SK-N-SH (cell line): ENCODE measurements around the gene TMEM176A. TPM values are rescaled to one million over a fixed set of nuclear protein-coding genes. Genes with fewer than 3 reads are reported as not detected.

Experiments used
- CTCF ChIA-PET: fragments of 300-600, 350-600 bp; formaldehyde crosslinking; extraction: SDS; loops from one replicate; lab custom pipeline; 2021; lab: Yijun Ruan, JAX
- POLR2A ChIA-PET: fragments of 350-600 bp; sonication (Branson Sonifier 250); formaldehyde crosslinking; extraction: SDS; loops from one replicate; lab custom pipeline; 2020; ENCODE audit warnings: antibody characterized with exemption, inconsistent platforms; lab: Yijun Ruan, JAX
- DNase-seq: peaks from one replicate; pipeline ENCODE4 v3.0.0; 2012
- H2AFZ ChIP-seq: fragments of 200-600 bp; sonication (generic); 2 replicates; pipeline ENCODE4 v1.8.1; 2016; ENCODE audit warnings: antibody characterized with exemption, mild to moderate bottlenecking, low read depth
- H3F3A ChIP-seq: fragments of 200-600 bp; sonication (generic); replicated peaks from 2 replicates; pipeline ENCODE3; 2016; ENCODE audit warnings: antibody characterized with exemption, mild to moderate bottlenecking; ENCODE audit not compliant: insufficient read depth
- H3K27ac ChIP-seq, 2 experiments: fragments of 200-500 bp in 1 of 2; fragments of 200-600 bp in 1 of 2; sonication (Bioruptor generic) in 1 of 2; sonication (generic), shearing (Covaris generic) in 1 of 2; 2 replicates each; pipeline versions ENCODE4 v1.5.1 to v1.6.1; 2014 to 2016; ENCODE audit warnings: low read depth in 2 of 2, inconsistent platforms in 1 of 2, low read length in 1 of 2, mild to moderate bottlenecking in 1 of 2, mixed read lengths in 1 of 2
- H3K27me3 ChIP-seq: fragments of 200-600 bp; sonication (generic), shearing (Covaris generic); 2 replicates; pipeline ENCODE4 v1.6.1; 2016; ENCODE audit warnings: mixed run types; ENCODE audit not compliant: insufficient read depth
- H3K36me3 ChIP-seq, 2 experiments: fragments of 200-500 bp in 1 of 2; fragments of 200-600 bp in 1 of 2; sonication (Bioruptor generic) in 1 of 2; sonication (generic) in 1 of 2; replicated peaks in 1 of 2; 2 replicates each; pipeline versions ENCODE3 to v1.5.1; 2014 to 2016; ENCODE audit warnings: low read length in 1 of 2, mild to moderate bottlenecking in 1 of 2; ENCODE audit not compliant: insufficient read depth in 2 of 2, control insufficient read depth in 1 of 2
- H3K4me1 ChIP-seq, 2 experiments: fragments of 200-500 bp in 1 of 2; fragments of 200-600 bp in 1 of 2; sonication (Bioruptor generic) in 1 of 2; sonication (generic), shearing (Covaris generic) in 1 of 2; 2 replicates each; pipeline versions ENCODE4 v1.5.1 to v1.6.1; 2014 to 2016; ENCODE audit warnings: low read depth in 1 of 2, low read length in 1 of 2, mixed run types in 1 of 2; ENCODE audit not compliant: insufficient read depth in 2 of 2, control insufficient read depth in 1 of 2
- H3K4me2 ChIP-seq: fragments of 200-600 bp; sonication (generic), shearing (Covaris generic); 2 replicates; pipeline ENCODE4 v1.6.1; 2017; ENCODE audit warnings: mixed run types
- H3K4me3 ChIP-seq, 2 experiments: fragments of 200-500 bp in 1 of 2; fragments of 200-600 bp in 1 of 2; sonication (Bioruptor generic) in 1 of 2; sonication (generic), shearing (Covaris generic) in 1 of 2; 2 replicates each; pipeline versions ENCODE4 v1.5.1 to v1.8.1; 2014 to 2016; ENCODE audit warnings: low read depth in 2 of 2, inconsistent platforms in 1 of 2, low read length in 1 of 2, mild to moderate bottlenecking in 1 of 2, mixed read lengths in 1 of 2, moderate library complexity in 1 of 2
- H3K79me2 ChIP-seq: fragments of 200-600 bp; sonication (generic); 2 replicates; pipeline ENCODE4 v1.8.1; 2017; ENCODE audit warnings: mild to moderate bottlenecking; ENCODE audit not compliant: insufficient read depth
- H3K9ac ChIP-seq: fragments of 200-600 bp; sonication (generic); 2 replicates; pipeline ENCODE4 v1.6.1; 2017; ENCODE audit warnings: mixed run types
- H3K9me2 ChIP-seq: fragments of 200-600 bp; sonication (generic); 2 replicates; pipeline ENCODE4 v1.6.1; 2017; ENCODE audit warnings: mixed run types
- H3K9me3 ChIP-seq: fragments of 200-600 bp; sonication (generic); 2 replicates; pipeline ENCODE4 v1.6.1; 2017; ENCODE audit warnings: mixed run types, mild to moderate bottlenecking, moderate library complexity
- H4K20me1 ChIP-seq: fragments of 200-600 bp; sonication (generic); 2 replicates; pipeline ENCODE4 v1.6.1; 2017; ENCODE audit warnings: mild to moderate bottlenecking, mixed run types; ENCODE audit not compliant: insufficient read depth
- CHD2 ChIP-seq: fragments of 150-350 bp; IDR thresholded peaks from 2 replicates; pipeline ENCODE4 v1.6.1; 2018; ENCODE audit warnings: low read length; ENCODE audit not compliant: partially characterized antibody
- CTCF ChIP-seq: fragments of 200-600 bp; sonication (generic); IDR thresholded peaks from 2 replicates; pipeline ENCODE4 v1.6.1; 2017; ENCODE audit warnings: antibody characterized with exemption, mild to moderate bottlenecking, moderate library complexity
- EP300 ChIP-seq, 2 experiments: IDR thresholded peaks; 2 replicates each; pipeline versions ENCODE4 v1.4.0 to v1.6.1; 2012; ENCODE audit warnings: borderline replicate concordance in 1 of 2, low read depth in 1 of 2, low read length in 1 of 2
- FOXJ3 ChIP-seq: sonication (generic); formaldehyde crosslinking; IDR thresholded peaks from 2 replicates; pipeline ENCODE4 v1.5.1; 2020; ENCODE audit warnings: mild to moderate bottlenecking, missing genetic modification reagents
- GABPA ChIP-seq: IDR thresholded peaks from 2 replicates; pipeline ENCODE4 v1.4.0; 2012; ENCODE audit warnings: low read depth, mild to moderate bottlenecking
- GATA2 ChIP-seq: sonication (generic); formaldehyde crosslinking; IDR thresholded peaks from 2 replicates; pipeline ENCODE4 v1.5.0; 2020; ENCODE audit warnings: mild to moderate bottlenecking, missing genetic modification reagents
- JUND ChIP-seq: IDR thresholded peaks from 2 replicates; pipeline ENCODE4 v1.4.0; 2012
- MXI1 ChIP-seq: IDR thresholded peaks from 2 replicates; pipeline ENCODE4 v1.6.1; 2012; ENCODE audit warnings: mild to moderate bottlenecking, low read depth, low read length, improper control_type of control experiment
- NFIC ChIP-seq: IDR thresholded peaks from 2 replicates; pipeline ENCODE4 v1.4.0; 2012; ENCODE audit warnings: borderline replicate concordance
- NRF1 ChIP-seq: IDR thresholded peaks from 2 replicates; pipeline ENCODE4 v1.6.1; 2012; ENCODE audit warnings: low read depth, mild to moderate bottlenecking, low read length
- RAD21 ChIP-seq: IDR thresholded peaks from 2 replicates; pipeline ENCODE4 v1.6.1; 2012; ENCODE audit warnings: mild to moderate bottlenecking, low read length
- RFX5 ChIP-seq: IDR thresholded peaks from 2 replicates; pipeline ENCODE4 v1.6.1; 2012; ENCODE audit warnings: mild to moderate bottlenecking, improper control_type of control experiment, low read length
- SIN3A ChIP-seq: IDR thresholded peaks from 2 replicates; pipeline ENCODE4 v1.6.1; 2012; ENCODE audit warnings: low read depth, mild to moderate bottlenecking, low read length, moderate library complexity, borderline replicate concordance
- SMC3 ChIP-seq: IDR thresholded peaks from 2 replicates; pipeline ENCODE4 v1.6.1; 2012; ENCODE audit warnings: low read depth, low read length, improper control_type of control experiment
- TAF1 ChIP-seq: IDR thresholded peaks from 2 replicates; pipeline ENCODE4 v1.6.1; 2012; ENCODE audit warnings: low read depth, mild to moderate bottlenecking, low read length, moderate library complexity, borderline replicate concordance
- USF1 ChIP-seq: IDR thresholded peaks from 2 replicates; pipeline ENCODE4 v1.4.0; 2012; ENCODE audit warnings: low read depth, borderline replicate concordance
- USF2 ChIP-seq: fragments of 150-350 bp; IDR thresholded peaks from 2 replicates; pipeline ENCODE4 v1.6.1; 2017; ENCODE audit warnings: antibody characterized with exemption, low read length, low read depth, borderline replicate concordance
- WGBS: methylation state at CpG from one replicate; pipeline ENCODE4 v1.1.6; 2017; ENCODE audit warnings: low lambda C conversion rate; 5-methylcytosine and 5-hydroxymethylcytosine counted together
- polyA plus RNA-seq, 3 experiments: library from polyadenylated mRNA; depleted of rRNA; stranded (reverse); fragments of >200 nt; gene quantifications; 2 replicates each; pipeline ENCODE4 v1.2.3, GENCODE V29; 2012
- TF ChIP-seq, protein P1 (sequence below): IDR thresholded peaks from 2 replicates; pipeline ENCODE4 v1.4.0; 2012; ENCODE audit warnings: low read depth, borderline replicate concordance
- TF ChIP-seq, protein P2 (sequence below): IDR thresholded peaks from 2 replicates; pipeline ENCODE4 v1.4.0; 2012; ENCODE audit warnings: low read depth

TMEM176A gene
- polyA plus RNA-seq, 1 of the 3 experiments (the other 2 are of a cell fraction) = not detected

DNA sequence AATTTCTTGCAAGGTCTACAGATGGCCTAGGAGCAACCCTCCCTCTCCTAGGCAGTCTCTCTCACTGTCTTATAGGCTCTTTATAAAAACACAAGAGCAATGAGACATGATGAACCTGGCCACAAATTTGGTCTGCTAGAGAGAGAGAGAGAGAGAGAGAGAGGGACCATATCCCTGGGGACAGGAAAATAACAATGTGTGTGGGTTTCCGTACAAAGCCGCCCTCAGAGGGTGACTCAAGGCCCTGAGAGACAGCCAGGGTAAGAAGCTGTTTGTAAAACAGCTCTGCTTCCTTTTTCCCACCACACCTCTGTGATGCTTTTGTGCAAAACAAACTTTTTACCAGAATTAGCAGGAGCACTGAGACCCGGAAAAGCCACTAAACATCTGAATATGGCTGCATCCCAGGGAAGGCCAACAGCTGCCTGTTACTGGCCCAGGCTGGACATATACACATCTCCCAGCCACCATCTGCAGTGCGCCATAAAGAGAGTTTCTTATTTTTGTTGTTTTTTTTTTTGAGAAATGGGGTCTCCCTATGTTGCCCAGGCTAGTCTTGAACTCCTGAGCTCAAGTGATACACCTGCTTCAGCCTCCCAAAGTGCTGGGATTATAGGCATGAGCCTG is 45.0 kb upstream of the TMEM176A start:
- DNase-seq = no peak
- Histone ChIP-seq H3K36me3 (no peaks in the 10 kb centered on the region), H3K4me3 (no peak overlapping the region), H3K9me3 (no peaks in the 10 kb centered on the region), H3K4me2 (no peak overlapping the region), H3F3A (peaks cover 3% of the 10 kb centered on the region), H3K4me1 (no peaks in the 10 kb centered on the region), H3K79me2 (no peaks in the 10 kb centered on the region), H3K9ac (no peak overlapping the region), H3K27me3 (peaks cover 8% of the 10 kb centered on the region; the same call in 1 of the 2 replicates), H3K27ac (no peak overlapping the region), H2AFZ (no peak overlapping the region), H3K9me2 (no peaks in the 10 kb centered on the region), H4K20me1 (no peaks in the 10 kb centered on the region)
- TF ChIP-seq CHD2 (no peak), NRF1 (no peak), USF1 (no peak), RAD21 (no peak), SMC3 (no peak), CTCF (no peak), GATA2 (CRISPR knock-in tag) (no peak), SIN3A (no peak), JUND (no peak), FOXJ3 (no peak), GABPA (no peak), RFX5 (no peak), TAF1 (no peak), NFIC (no peak), EP300 (IDR thresholded peaks at IDR 0.05; ENCODE audit: borderline replicate concordance in 1 of 2, low read depth in 1 of 2, low read length in 1 of 2) (no peak), USF2 (no peak), MXI1 (no peak)
- TF ChIP-seq, protein P1, sequence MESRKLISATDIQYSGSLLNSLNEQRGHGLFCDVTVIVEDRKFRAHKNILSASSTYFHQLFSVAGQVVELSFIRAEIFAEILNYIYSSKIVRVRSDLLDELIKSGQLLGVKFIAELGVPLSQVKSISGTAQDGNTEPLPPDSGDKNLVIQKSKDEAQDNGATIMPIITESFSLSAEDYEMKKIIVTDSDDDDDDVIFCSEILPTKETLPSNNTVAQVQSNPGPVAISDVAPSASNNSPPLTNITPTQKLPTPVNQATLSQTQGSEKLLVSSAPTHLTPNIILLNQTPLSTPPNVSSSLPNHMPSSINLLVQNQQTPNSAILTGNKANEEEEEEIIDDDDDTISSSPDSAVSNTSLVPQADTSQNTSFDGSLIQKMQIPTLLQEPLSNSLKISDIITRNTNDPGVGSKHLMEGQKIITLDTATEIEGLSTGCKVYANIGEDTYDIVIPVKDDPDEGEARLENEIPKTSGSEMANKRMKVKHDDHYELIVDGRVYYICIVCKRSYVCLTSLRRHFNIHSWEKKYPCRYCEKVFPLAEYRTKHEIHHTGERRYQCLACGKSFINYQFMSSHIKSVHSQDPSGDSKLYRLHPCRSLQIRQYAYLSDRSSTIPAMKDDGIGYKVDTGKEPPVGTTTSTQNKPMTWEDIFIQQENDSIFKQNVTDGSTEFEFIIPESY = no peak
- TF ChIP-seq, protein P2, sequence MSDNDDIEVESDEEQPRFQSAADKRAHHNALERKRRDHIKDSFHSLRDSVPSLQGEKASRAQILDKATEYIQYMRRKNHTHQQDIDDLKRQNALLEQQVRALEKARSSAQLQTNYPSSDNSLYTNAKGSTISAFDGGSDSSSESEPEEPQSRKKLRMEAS = no peak
- POLR2A ChIA-PET = no interaction called here
- CTCF ChIA-PET = interaction anchor here (0.6 to 1.7 kb wide), 7 partner anchors 9 to 334 kb away, joined by 3 to 7 read pairs (median 4); no protein-coding TSS in a partner anchor
- WGBS = 43% methylated on average over 4 of the region's 4 CpGs
